ENCODE measurements around the gene PHF3.

Gene PHF3, protein sequence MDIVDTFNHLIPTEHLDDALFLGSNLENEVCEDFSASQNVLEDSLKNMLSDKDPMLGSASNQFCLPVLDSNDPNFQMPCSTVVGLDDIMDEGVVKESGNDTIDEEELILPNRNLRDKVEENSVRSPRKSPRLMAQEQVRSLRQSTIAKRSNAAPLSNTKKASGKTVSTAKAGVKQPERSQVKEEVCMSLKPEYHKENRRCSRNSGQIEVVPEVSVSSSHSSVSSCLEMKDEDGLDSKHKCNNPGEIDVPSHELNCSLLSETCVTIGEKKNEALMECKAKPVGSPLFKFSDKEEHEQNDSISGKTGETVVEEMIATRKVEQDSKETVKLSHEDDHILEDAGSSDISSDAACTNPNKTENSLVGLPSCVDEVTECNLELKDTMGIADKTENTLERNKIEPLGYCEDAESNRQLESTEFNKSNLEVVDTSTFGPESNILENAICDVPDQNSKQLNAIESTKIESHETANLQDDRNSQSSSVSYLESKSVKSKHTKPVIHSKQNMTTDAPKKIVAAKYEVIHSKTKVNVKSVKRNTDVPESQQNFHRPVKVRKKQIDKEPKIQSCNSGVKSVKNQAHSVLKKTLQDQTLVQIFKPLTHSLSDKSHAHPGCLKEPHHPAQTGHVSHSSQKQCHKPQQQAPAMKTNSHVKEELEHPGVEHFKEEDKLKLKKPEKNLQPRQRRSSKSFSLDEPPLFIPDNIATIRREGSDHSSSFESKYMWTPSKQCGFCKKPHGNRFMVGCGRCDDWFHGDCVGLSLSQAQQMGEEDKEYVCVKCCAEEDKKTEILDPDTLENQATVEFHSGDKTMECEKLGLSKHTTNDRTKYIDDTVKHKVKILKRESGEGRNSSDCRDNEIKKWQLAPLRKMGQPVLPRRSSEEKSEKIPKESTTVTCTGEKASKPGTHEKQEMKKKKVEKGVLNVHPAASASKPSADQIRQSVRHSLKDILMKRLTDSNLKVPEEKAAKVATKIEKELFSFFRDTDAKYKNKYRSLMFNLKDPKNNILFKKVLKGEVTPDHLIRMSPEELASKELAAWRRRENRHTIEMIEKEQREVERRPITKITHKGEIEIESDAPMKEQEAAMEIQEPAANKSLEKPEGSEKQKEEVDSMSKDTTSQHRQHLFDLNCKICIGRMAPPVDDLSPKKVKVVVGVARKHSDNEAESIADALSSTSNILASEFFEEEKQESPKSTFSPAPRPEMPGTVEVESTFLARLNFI (N-terminal part only)

DNA sequence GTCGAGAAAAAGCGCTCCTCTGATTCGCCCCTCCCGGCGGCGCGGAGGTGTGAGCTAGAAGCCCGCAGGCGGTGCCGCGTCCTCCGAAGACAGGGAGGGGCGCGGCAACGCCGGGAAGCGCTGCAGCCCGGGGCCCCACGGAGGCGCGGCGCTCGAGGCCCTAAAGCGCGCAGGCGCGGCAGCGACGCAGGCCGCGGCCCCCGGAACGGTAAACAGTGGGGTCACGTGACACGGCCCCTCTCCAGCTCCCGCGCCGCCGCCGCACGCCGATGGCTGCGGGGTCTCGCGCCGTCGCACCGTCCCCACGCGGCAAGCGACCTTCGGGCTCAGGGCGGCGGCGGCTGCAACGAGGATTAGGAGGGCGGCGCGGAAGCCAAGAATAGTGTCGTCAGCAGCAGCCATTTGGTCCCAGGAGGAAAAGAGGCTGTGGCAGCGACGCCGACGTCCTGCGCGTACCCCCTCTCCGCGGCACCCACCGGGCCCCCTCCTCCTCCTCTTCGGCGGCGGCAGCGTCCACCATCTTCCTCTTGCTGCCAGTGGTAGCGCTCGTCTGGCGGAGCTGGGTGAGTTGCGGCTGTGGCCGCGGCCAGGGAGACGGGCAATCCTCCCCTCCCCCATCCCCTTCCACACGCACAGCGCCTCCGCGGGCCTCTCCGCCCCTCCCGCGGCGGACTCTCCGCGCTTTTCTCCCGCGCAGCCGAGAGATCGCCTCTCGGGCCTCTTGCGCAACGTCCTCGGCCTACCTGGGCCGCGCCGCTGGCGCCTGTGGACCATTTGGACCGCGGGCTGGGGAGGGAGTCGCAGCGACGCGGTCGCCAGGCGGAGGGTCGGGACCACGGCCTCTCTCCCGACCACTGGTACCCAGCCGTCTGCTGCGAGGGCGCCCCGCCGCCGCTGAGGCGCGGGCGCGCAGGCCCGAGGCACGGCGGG lies at the start of gene PHF3:
TSS of gene PHF3 (plus strand) at position 215 of the 930 bp plus-strand sequence. CDS start 10,750 bp downstream, outside the sequence.
- peak; percentile 67 to 91 for DNase-seq

- no peak for DNase-seq
These were observed 45.6 kb upstream of the PHF3 start for GRCh38 chr6:63589952-63590411.

- no peak for DNase-seq
These were observed 42.7 kb upstream of the PHF3 start for GRCh38 chr6:63592886-63593285.

- no peak for DNase-seq
These were observed 38.2 kb upstream of the PHF3 start for GRCh38 chr6:63597141-63598048.

DNA sequence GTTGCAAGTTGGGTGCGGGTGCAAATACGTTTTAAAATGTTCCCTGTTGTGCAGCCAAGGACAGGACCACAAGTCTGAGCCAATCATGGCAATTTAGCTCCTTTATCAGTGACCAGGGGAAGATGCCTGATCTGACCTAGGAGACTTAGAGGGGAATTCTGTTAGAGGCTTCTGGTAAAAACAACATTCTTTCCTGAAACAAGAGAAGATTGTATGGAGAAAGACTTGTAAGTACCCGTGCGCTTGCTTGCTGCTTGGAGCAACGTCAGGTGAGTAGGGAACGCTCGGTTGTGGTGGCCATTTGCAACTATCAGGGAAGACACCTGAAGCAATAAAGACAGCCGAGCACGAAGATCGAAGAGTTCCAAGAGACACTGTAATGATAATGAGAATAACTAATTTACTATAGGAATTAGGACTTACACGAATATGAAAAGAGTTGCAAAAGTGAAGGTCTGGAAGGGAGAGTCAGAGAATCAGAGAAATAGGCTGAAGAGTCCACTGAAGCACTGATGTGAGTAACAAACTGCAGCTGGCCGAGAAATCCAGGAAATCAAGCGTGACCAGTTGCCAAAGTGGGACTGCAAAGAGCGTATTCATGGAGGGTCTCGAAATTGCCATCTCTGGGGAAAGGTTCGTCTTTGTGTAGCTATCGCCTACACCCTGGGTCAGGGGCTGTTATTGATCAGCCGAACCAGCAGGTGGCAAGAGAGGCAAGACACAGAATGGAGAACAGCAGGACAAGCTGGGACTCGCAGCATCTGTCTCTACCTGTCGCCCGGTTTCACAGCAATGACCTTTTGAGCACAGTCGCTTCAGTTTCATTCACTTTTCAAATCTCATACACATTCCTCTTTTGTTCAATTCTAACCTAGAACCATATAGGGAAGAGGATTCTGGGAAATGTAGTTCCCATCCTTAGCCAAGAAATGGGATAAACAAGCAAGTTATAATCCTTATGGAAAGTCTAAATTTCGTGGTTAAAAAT lies 37.3 kb upstream of the PHF3 start:
- peak; percentile 60 to 86 for DNase-seq

DNA sequence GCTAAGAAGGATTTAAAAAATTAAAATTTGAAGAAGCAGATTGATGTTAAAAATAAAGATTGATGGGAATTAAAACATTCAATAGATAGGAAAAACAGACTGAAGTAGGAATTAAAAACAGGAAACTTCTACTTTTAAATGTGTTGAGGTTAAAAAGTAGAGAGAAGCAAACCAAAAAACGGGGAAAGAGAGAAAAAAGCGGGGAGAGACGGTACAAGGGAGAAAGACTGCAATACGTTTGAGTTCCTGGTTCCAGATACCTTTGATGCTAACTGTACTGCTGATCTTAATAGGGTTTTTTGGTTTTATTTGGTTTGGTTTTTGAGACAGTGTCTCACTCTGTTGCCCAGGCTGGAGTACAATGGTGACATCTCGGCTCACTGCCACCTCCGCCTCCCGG lies 36.4 kb upstream of the PHF3 start:
- DNase-seq, result no peak

DNA sequence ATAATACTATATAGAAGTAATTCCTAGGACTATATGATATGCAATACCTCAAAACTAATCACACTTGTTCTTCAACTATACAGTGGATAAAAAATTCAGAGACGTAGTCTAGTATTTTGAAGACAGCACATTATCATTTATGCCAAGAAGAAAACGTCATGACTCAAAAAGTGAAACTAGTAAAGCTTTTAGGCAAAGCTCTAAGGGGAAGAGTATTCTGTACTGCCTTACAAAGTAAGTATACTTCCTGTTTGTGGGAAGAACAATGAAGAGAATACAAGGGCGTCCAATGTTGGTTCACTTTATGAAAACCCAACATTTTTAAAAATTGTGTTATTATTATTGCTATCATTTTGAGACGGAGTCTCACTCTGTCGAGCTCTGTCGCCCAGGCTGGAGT lies 35.5 kb upstream of the PHF3 start:
- no peak for DNase-seq

DNA sequence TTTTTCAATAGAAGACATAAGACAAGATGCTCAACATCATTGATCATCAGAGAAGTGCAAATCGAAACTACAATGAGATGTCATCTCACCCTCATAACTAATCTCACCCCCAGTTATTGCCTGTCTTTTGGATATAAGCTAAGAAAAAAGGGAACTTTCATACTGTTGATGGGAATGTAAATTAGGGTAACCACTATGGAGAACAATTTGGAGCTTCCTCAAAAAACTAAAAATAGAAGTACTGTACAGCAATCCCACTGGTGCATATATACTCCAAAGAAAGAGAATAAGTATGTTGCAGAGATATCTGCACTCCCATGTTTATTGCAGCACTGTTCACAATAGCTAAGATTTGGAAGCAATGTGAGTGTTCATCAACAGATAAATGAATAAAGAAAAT lies 26.4 kb upstream of the PHF3 start:
- no peak for DNase-seq

GRCh38 chr6:63610944-63611343 lies 24.7 kb upstream of the PHF3 start:
- DNase-seq, result no peak

DNA sequence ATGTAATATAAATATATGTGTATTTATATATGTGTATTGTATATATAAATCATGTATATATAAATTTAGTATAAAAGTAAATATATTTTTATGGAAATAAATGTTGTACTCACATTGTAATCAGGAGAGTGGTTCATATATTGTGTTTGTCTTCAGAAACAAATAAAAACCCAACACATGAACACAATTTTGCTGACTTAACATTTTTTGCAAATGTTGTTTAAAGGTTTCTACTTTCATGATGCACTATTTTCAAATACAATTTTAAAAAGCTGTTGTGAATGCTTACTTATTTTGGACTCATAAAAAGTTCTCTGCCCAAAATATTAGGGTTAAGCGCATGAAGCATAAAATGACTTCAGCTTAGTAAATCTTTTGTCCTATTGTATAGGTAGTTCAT lies 24.0 kb upstream of the PHF3 start:
- no peak for DNase-seq

- no peak for DNase-seq
These were observed 20.0 kb upstream of the PHF3 start for GRCh38 chr6:63615590-63615989.

GRCh38 chr6:63624091-63624490 lies 11.5 kb upstream of the PHF3 start:
- no peak for DNase-seq

DNA sequence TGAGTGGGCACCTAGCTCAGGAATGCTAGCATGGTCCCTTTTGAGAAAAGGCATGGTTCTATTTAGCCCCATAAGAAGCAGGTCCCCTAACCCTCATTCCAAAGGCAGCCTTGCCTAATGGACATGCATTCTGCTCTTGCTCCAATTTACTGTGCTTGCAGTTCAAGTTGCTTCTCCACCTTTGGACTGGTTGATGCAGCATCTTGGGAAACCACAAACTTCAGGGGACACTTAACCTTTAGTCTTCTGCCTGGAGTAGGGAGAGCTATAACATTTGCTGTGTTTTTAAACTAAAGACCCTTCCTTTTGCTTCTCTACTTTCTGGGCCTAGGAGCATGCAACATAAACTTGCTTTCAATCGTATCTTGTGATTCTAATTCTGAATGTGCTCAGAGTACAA lies 5.1 kb upstream of the PHF3 start:
- no peak for DNase-seq

DNA sequence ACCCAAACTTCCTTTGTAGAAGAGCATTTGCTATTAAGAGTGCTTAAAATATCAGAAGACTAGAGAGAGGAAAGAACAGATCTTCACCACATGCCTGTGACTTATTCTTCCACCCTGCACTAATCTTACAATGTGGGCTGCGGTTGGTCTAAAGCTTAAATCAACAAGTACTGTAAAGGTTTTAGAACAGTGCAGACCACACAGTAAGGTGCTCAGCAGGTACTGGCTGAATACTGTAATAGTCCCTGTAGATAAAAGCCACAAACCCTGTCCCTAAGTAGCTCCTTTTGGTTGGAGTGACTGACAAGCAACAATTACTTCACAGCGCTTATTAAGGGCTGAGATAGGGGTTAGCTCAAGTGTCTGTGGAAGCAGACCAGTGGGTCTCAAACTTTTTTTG lies 972 bp upstream of the PHF3 start:
- DNase-seq, result no peak

DNA sequence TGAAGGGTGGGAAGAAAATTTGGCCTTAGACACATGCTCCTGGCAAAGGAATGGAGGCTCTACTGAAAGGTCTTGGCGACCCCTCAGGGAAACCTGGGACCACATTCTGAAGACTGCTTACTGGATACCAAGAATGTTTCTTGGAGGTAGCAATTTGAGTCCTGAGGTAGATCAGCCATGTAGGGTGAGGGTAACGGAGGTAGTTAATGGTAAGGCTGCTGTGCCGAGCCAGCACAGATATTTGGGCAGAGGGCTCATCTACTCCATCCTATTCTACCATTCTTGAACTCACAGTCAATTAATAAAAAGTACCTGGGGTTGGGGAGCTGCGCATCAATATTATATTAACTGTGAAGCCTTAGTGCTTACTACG lies 401 bp upstream of the PHF3 start:
- no peak for DNase-seq

- DNase-seq, result peak in 1 of 2 experiments; percentile 31
These were observed 968 bp downstream of the PHF3 start for GRCh38 chr6:63636518-63637021.

GRCh38 chr6:63637865-63638445 lies 2.4 kb downstream of the PHF3 start:
- no peak for DNase-seq

- DNase-seq, result no peak
These were observed 4.5 kb downstream of the PHF3 start for GRCh38 chr6:63640062-63640461.

- DNase-seq, result no peak
These were observed 8.3 kb downstream of the PHF3 start for GRCh38 chr6:63643862-63644261.
